ENCODE data around the gene ATAD3C. TPM values are rescaled to one million over a fixed set of nuclear protein-coding genes. Genes with fewer than 3 reads are reported as not detected.
"Not testable (repeated sequence)": the region's sequence is repeated elsewhere in the genome, so short reads cannot be mapped to it uniquely, and the experiment has no call there.

The ATAD3C gene
- total RNA-seq, 2 donors from 2014 or later, result 0.13 to 2.9 TPM

- Mint-ChIP-seq H3K4me1 (peaks cover 8% of the 10 kb centered on the region), H3K27me3 (peaks cover 35% of the 10 kb centered on the region), H3K36me3 (ENCODE audit: low read depth) (peaks cover 2% of the 10 kb centered on the region), H3K4me3 (no peak overlapping the region), H3K27ac (no peak overlapping the region)
- H3K9me3 ChIP-seq (ENCODE audit: control insufficient read depth, low read length, poor library complexity, severe bottlenecking), result no peaks in the 10 kb centered on the region
- ATAC-seq, result no peak
- no peak for DNase-seq
Observed at GRCh38 chr1:1421907-1422464, 27.5 kb upstream of the ATAD3C start.

DNA sequence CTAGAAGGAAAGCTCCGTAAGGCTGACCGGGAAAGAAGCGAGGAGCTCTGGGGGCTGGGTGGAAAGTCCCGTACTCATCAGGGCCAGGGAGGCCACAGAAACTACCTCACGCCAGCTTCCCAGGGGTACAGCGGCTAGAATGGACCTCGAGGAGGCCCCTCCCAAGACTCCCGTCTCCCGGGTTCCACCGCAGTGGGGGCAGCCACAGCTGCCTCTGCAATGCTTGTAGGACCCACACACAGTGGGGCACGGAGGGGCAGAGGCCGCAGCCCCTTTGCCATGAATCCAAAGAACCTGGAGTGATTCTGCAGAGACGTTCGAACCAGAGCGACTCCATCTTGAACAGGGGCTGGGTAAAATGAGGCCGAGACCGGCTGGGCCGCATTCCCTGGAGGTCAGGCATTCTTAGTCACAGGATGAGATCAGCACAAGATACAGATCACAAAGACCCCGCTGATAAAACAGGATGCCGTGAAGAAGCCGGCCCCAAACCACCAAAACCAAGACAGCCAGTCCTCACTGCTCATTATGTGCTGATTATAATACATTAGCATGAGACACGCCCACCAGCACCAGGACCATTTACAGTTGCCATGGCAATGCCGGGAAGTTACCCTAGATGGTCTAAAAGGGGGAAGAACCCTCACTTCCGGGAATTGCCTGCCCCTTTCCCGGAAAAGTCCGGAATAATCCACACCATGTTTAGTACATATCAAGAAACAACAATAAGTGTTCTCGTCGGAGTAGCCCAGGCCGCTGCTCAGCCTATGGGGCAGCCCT is 26.8 kb upstream of the ATAD3C start:
- Mint-ChIP-seq H3K27me3 (peaks cover 32% of the 10 kb centered on the region), H3K36me3 (ENCODE audit: low read depth) (peaks cover 2% of the 10 kb centered on the region), H3K4me1 (peaks cover 8% of the 10 kb centered on the region), H3K27ac (no peak overlapping the region), H3K4me3 (no peak overlapping the region)
- DNase-seq, result no peak
- no peak for ATAC-seq
- H3K9me3 ChIP-seq (ENCODE audit: control insufficient read depth, low read length, poor library complexity, severe bottlenecking), result no peaks in the 10 kb centered on the region

DNA sequence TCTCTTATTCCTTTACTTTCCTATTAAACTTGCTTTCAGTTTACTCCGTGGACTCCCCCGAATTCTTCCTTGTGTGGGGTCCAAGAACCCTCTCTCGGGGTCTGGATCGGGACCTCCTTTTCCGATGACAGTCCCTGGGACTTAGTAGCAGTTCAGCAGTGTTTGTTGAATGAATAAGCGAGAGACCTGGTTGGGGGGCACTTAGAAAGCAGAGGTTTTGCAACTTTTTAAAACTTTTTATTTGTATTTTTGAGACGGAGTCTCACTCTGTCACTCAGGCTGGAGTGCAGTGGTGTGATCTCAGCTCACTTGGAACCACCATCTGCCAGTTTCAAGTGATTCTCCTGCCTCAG is 26.3 kb upstream of the ATAD3C start:
- Mint-ChIP-seq H3K4me1 (peaks cover 6% of the 10 kb centered on the region), H3K27me3 (peaks cover 28% of the 10 kb centered on the region), H3K27ac (no peak overlapping the region), H3K36me3 (ENCODE audit: low read depth) (peaks cover 2% of the 10 kb centered on the region), H3K4me3 (no peak overlapping the region)
- no peak for DNase-seq
- H3K9me3 ChIP-seq (ENCODE audit: control insufficient read depth, low read length, poor library complexity, severe bottlenecking), result no peaks in the 10 kb centered on the region
- no peak for ATAC-seq

DNA sequence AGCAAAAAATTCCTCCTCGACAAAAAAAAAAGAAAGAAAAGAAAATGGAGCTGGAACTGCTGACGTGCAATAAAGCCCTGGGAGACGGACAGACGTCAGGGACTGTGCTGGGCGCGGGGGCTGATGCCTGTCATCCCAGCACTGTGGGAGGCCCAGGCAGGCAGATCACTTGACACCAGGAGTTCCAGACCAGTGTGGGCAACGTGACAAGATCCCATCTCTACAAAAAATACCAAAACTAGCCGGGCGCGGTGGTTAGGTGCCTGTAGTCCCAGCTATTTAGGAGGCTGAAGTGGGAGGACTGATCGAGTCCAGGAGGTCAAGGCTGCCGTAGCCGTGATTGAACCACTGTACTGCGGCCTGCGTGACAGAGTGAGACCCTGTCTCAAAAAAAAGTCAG is 24.8 kb upstream of the ATAD3C start:
- H3K27ac Mint-ChIP-seq, result no peak overlapping the region

GRCh38 chr1:1425426-1425752 is 24.1 kb upstream of the ATAD3C start:
- ATAC-seq, result no peak
- Mint-ChIP-seq H3K27me3 (peaks cover 40% of the 10 kb centered on the region), H3K4me3 (no peak overlapping the region), H3K27ac (no peak overlapping the region), H3K36me3 (ENCODE audit: low read depth) (peaks cover 2% of the 10 kb centered on the region), H3K4me1 (peaks cover 6% of the 10 kb centered on the region)
- no peaks in the 10 kb centered on the region for H3K9me3 ChIP-seq (ENCODE audit: control insufficient read depth, low read length, poor library complexity, severe bottlenecking)
- DNase-seq, result no peak

More for the DNA sequence above, 24.8 kb upstream of the ATAD3C start:
- Mint-ChIP-seq H3K27me3 (peaks cover 36% of the 10 kb centered on the region), H3K4me1 (peaks cover 6% of the 10 kb centered on the region), H3K36me3 (ENCODE audit: low read depth) (peaks cover 2% of the 10 kb centered on the region), H3K4me3 (no peak overlapping the region)
- ATAC-seq (no peak), DNase-seq (no peak)
- H3K9me3 ChIP-seq (ENCODE audit: control insufficient read depth, low read length, poor library complexity, severe bottlenecking), result no peaks in the 10 kb centered on the region

DNA sequence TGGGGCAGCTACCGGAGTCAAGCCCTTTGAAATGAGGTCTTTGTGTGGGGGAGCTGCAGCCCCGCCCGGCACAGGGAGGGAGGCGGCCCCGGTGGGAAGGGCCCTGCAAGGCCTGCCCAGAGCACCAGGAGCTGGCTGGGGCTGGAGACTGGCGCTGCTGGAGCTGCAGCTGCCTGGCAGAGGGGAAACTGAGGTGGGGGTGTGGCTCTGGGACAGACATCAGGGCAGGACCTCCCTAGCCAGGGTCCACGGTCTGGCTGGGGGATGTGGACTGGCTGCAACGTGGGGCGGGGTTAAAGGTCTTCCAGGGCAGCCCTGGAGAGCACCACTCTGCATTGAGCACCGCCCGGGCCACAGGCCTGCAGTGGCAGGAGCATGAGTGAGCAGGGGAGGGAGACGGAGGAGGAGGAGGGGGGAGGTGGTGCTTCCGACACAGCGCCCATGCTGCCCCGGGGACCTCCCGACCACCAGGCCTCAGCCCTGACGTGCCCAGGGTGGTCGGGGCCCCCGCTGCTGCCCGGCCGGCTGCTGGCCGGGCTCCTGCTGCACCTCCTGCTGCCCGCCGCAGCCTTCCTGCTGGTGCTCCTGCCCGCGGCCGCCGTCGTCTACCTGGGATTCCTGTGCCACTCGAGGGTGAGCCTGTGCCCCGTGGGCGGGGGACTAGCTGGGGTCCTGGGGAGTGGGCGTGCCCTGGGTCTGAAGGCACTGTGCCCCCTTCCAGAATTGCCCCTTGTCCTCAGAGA is 23.6 kb upstream of the ATAD3C start:
- no peak for ATAC-seq
- Mint-ChIP-seq H3K4me1 (peaks cover 6% of the 10 kb centered on the region), H3K27me3 (peaks cover 40% of the 10 kb centered on the region), H3K36me3 (ENCODE audit: low read depth) (peaks cover 2% of the 10 kb centered on the region), H3K4me3 (peak overlapping the region; percentile 45), H3K27ac (no peak overlapping the region)
- no peak for DNase-seq
- no peaks in the 10 kb centered on the region for H3K9me3 ChIP-seq (ENCODE audit: control insufficient read depth, low read length, poor library complexity, severe bottlenecking)

- ATAC-seq (peak; percentile 62), DNase-seq (no peak)
- no peak overlapping the region for H3K27ac Mint-ChIP-seq
Observed at GRCh38 chr1:1426496-1427105, 22.9 kb upstream of the ATAD3C start.

GRCh38 chr1:1427106-1427819 is 22.2 kb upstream of the ATAD3C start:
- Mint-ChIP-seq H3K36me3 (ENCODE audit: low read depth) (peaks cover 2% of the 10 kb centered on the region), H3K4me3 (no peak overlapping the region), H3K4me1 (peaks cover 6% of the 10 kb centered on the region), H3K27ac (no peak overlapping the region), H3K27me3 (peaks cover 39% of the 10 kb centered on the region)
- H3K9me3 ChIP-seq (ENCODE audit: control insufficient read depth, low read length, poor library complexity, severe bottlenecking), result no peaks in the 10 kb centered on the region
- peak; percentile 21 for ATAC-seq
- no peak for DNase-seq

More at GRCh38 chr1:1426496-1427105, 22.9 kb upstream of the ATAD3C start:
- Mint-ChIP-seq H3K36me3 (ENCODE audit: low read depth) (peaks cover 2% of the 10 kb centered on the region), H3K4me3 (peak overlapping the region; percentile 45), H3K4me1 (peaks cover 6% of the 10 kb centered on the region), H3K27me3 (peaks cover 40% of the 10 kb centered on the region)
- no peaks in the 10 kb centered on the region for H3K9me3 ChIP-seq (ENCODE audit: control insufficient read depth, low read length, poor library complexity, severe bottlenecking)

GRCh38 chr1:1427820-1428148 is 21.7 kb upstream of the ATAD3C start:
- DNase-seq, result no peak
- H3K9me3 ChIP-seq (ENCODE audit: control insufficient read depth, low read length, poor library complexity, severe bottlenecking), result no peaks in the 10 kb centered on the region
- Mint-ChIP-seq H3K27me3 (peaks cover 34% of the 10 kb centered on the region), H3K4me3 (no peak overlapping the region), H3K4me1 (peaks cover 6% of the 10 kb centered on the region), H3K27ac (no peak overlapping the region), H3K36me3 (ENCODE audit: low read depth) (peaks cover 2% of the 10 kb centered on the region)
- no peak for ATAC-seq

- DNase-seq, result no peak
- H3K9me3 ChIP-seq (ENCODE audit: control insufficient read depth, low read length, poor library complexity, severe bottlenecking), result no peaks in the 10 kb centered on the region
- peaks cover 30% of the 10 kb centered on the region for H3K27me3 Mint-ChIP-seq
- H3K4me3 Mint-ChIP-seq, result peak overlapping the region; percentile 13
- peaks cover 3% of the 10 kb centered on the region for H3K4me1 Mint-ChIP-seq
- no peak overlapping the region for H3K27ac Mint-ChIP-seq
- no peak for ATAC-seq
- H3K36me3 Mint-ChIP-seq (ENCODE audit: low read depth), result peaks cover 2% of the 10 kb centered on the region
Observed at GRCh38 chr1:1428174-1428573, 21.3 kb upstream of the ATAD3C start.

DNA sequence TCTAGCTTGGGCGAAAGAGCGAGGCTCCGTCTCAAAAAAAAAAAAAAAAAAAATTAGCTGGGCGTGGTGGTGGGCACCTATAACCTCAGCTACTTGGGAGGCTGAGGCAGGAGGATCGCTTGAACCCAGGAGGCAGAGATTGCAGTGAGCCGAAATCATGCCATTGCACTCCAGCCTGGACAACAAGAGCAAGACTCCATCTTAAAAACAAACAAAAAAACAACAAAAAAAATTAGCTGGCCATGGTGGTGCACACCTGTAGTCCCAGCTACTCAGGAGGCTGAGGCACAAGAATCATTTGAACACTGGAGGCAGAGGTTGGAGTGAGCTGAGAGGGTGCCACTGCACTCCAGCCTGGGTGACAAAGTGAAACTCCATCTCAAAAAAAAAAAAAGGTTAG is 20.5 kb upstream of the ATAD3C start:
- peaks cover 27% of the 10 kb centered on the region for H3K27me3 Mint-ChIP-seq
- not testable (repeated sequence) for H3K4me3 Mint-ChIP-seq; H3K27ac Mint-ChIP-seq; H3K9me3 ChIP-seq (ENCODE audit: control insufficient read depth, low read length, poor library complexity, severe bottlenecking); DNase-seq; ATAC-seq; H3K4me1 Mint-ChIP-seq; H3K36me3 Mint-ChIP-seq (ENCODE audit: low read depth)

GRCh38 chr1:1429671-1430073 is 19.8 kb upstream of the ATAD3C start:
- peaks cover 22% of the 10 kb centered on the region for H3K27me3 Mint-ChIP-seq
- H3K9me3 ChIP-seq (ENCODE audit: control insufficient read depth, low read length, poor library complexity, severe bottlenecking), result no peaks in the 10 kb centered on the region
- no peak overlapping the region for H3K27ac Mint-ChIP-seq
- no peak for DNase-seq
- H3K4me3 Mint-ChIP-seq, result no peak overlapping the region
- peaks cover 2% of the 10 kb centered on the region for H3K36me3 Mint-ChIP-seq (ENCODE audit: low read depth)
- peaks cover 3% of the 10 kb centered on the region for H3K4me1 Mint-ChIP-seq
- ATAC-seq, result no peak

Data from T-helper 17 cell (primary cell).